ENCODE data around the gene ALG11. TPM values are rescaled to one million over a fixed set of nuclear protein-coding genes. Genes with fewer than 3 reads are reported as not detected.

ALG11 gene
- total RNA-seq, 1 experiment from 2014 or later: 7.3 TPM

DNA sequence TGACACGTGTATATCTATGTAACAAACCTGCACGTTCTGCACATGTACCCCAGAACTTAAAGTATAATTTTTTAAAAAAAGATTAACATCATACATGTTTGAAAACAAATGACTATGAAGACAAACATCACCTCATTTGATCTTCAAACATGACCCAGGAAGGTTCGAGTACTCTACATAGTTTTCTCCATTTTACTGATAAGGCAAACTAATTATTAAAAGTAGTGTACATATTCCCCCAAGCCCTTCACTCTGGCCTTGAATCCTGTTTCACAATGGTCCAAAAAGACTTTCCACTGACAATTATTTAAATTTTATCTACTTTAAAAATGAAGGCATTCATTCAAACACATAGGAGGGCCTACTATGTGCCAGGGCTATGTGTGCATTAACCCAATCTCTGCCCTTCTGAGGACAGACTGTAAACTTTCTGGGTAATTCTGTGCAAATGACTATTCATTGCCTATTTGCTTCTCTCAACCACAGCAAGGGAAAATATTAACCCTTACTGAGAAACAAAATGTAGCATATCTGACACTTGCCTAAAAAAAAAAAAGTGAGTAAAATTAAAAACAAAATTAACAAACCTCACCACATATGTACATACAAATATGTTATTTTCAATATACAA is 23.1 kb upstream of the ALG11 start:
- H3K4me3 ChIP-seq (ENCODE audit: low read length): no peak overlapping the region
- H3K4me1 ChIP-seq (ENCODE audit: insufficient read depth, low read length): no peaks in the 10 kb centered on the region
- no peaks in the 10 kb centered on the region for H3K27me3 ChIP-seq (ENCODE audit: low read length)
- no TSS peak for BruUV-seq (replicated peaks)
- no peaks in the 10 kb centered on the region for H4K20me1 ChIP-seq (ENCODE audit: low read length)
- H3K9me2 ChIP-seq (replicated peaks; ENCODE audit: low read length): no peaks in the 10 kb centered on the region
- no peak overlapping the region for H2AFZ ChIP-seq (ENCODE audit: low read length)
- no peak for TF ChIP-seq EZH2phosphoT487 (IDR thresholded peaks at IDR 0.05; ENCODE audit: borderline replicate concordance, low read length)
- no peak for TF ChIP-seq EZH2 (IDR thresholded peaks at IDR 0.05; ENCODE audit: low read length, unreplicated experiment)
- TF ChIP-seq, protein P1, sequence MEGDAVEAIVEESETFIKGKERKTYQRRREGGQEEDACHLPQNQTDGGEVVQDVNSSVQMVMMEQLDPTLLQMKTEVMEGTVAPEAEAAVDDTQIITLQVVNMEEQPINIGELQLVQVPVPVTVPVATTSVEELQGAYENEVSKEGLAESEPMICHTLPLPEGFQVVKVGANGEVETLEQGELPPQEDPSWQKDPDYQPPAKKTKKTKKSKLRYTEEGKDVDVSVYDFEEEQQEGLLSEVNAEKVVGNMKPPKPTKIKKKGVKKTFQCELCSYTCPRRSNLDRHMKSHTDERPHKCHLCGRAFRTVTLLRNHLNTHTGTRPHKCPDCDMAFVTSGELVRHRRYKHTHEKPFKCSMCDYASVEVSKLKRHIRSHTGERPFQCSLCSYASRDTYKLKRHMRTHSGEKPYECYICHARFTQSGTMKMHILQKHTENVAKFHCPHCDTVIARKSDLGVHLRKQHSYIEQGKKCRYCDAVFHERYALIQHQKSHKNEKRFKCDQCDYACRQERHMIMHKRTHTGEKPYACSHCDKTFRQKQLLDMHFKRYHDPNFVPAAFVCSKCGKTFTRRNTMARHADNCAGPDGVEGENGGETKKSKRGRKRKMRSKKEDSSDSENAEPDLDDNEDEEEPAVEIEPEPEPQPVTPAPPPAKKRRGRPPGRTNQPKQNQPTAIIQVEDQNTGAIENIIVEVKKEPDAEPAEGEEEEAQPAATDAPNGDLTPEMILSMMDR (conservative IDR thresholded peaks at IDR 0.05; ENCODE audit: low read depth, low read length): no peak
- no peak overlapping the region for H3K4me2 ChIP-seq (ENCODE audit: low read length)
- DNase-seq (no peak), ATAC-seq (no peak)
- no peaks in the 10 kb centered on the region for H3K9me3 ChIP-seq (ENCODE audit: low read length)
- H3K36me3 ChIP-seq (ENCODE audit: low read depth, low read length): no peaks in the 10 kb centered on the region
- CTCF ChIA-PET: no interaction called here
- no peaks in the 10 kb centered on the region for H3F3A ChIP-seq (ENCODE audit: low read length, unreplicated experiment)
- H3K9ac ChIP-seq (ENCODE audit: low read length): no peak overlapping the region
- H3K27ac ChIP-seq (ENCODE audit: low read length): no peak overlapping the region
- no peaks in the 10 kb centered on the region for H3K79me2 ChIP-seq (ENCODE audit: low read length)
- POLR2A ChIA-PET (ENCODE audit: unreplicated experiment): no interaction called here
- intact Hi-C loops (cut with micrococcal nuclease): no loop called here

DNA sequence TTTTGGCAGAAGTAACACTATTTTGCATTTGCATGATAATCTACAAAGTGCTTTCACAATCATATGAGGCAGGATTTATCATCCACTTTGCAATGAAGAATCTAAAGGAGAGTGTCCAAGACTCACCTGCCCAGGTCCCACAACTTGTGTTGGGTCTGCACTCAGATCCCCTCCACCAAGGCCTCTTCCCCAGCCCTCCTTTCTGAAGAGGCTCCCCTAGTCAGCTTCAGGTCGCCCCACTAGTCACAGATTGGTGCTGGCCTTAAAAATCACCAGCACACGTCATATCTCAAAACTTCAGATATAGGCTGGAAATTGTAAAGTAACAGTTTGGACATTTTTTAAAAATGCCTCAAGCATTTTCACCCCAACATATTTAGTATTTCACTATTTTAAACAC is 18.5 kb upstream of the ALG11 start:
- DNase-seq (no peak), ATAC-seq (no peak)
- no peaks in the 10 kb centered on the region for H3K79me2 ChIP-seq (ENCODE audit: low read length)
- H3K4me1 ChIP-seq (ENCODE audit: insufficient read depth, low read length): peaks cover 4% of the 10 kb centered on the region
- H3K36me3 ChIP-seq (ENCODE audit: low read depth, low read length): no peaks in the 10 kb centered on the region
- no peaks in the 10 kb centered on the region for H3K27me3 ChIP-seq (ENCODE audit: low read length)
- H3K9me2 ChIP-seq (replicated peaks; ENCODE audit: low read length): no peaks in the 10 kb centered on the region
- H3K4me3 ChIP-seq (ENCODE audit: low read length): no peak overlapping the region
- ChIA-PET CTCF (no interaction called here), POLR2A (ENCODE audit: unreplicated experiment) (no interaction called here)
- H2AFZ ChIP-seq (ENCODE audit: low read length): no peak overlapping the region
- no peaks in the 10 kb centered on the region for H4K20me1 ChIP-seq (ENCODE audit: low read length)
- H3K27ac ChIP-seq (ENCODE audit: low read length): no peak overlapping the region
- H3K4me2 ChIP-seq (ENCODE audit: low read length): no peak overlapping the region
- H3K9ac ChIP-seq (ENCODE audit: low read length): no peak overlapping the region
- H3F3A ChIP-seq (ENCODE audit: low read length, unreplicated experiment): no peaks in the 10 kb centered on the region
- H3K9me3 ChIP-seq (ENCODE audit: low read length): no peaks in the 10 kb centered on the region
- TF ChIP-seq EZH2 (IDR thresholded peaks at IDR 0.05; ENCODE audit: low read length, unreplicated experiment) (no peak), EZH2phosphoT487 (IDR thresholded peaks at IDR 0.05; ENCODE audit: borderline replicate concordance, low read length) (no peak)
- TF ChIP-seq, protein P1 (conservative IDR thresholded peaks at IDR 0.05; ENCODE audit: low read depth, low read length): no peak
- intact Hi-C loops (cut with micrococcal nuclease): no loop called here
- BruUV-seq (replicated peaks): no TSS peak

DNA sequence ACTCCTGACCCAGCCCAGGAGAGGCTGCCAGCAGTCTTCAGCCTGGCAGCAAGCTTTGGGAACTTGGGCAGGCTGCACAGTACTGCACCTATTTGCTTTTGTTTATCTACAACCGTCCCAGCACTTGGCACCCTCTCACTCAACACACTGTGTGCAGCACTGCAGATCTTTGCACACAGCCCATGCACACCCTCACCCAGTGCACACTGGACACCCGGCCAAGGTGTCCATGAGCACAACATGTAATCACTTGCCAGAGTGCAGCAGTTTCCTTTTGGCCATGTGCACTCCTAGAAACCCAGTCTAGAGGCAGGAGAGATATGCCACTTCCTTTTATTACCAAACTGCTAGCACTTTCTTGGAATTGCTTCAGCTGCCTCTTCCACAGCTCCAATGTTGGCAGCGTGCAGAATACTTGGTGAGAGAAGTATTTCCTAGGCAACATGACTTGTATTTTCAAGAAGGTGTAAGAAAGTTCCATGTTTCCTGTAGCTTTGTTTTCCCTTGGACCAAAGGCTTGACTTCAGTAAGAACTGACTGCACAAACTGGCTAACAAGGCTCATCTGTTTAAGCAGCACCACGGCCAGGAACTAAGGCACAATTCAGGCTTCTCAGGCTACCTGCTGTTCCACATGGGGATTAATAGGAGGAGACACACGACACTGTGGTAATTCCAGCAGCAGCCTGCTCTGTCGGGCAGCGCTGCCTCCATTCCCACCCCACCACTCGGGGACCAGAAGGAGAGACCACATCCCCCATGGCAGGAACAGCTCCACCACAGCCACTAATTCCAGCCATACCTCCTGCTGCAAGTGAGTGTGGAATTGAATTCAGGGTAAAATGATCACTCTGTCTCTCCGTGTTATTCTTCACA is 16.3 kb upstream of the ALG11 start:
- H2AFZ ChIP-seq (ENCODE audit: low read length): no peak overlapping the region
- H3K27me3 ChIP-seq (ENCODE audit: low read length): no peaks in the 10 kb centered on the region
- no peak overlapping the region for H3K9ac ChIP-seq (ENCODE audit: low read length)
- H3K27ac ChIP-seq (ENCODE audit: low read length): no peak overlapping the region
- no peaks in the 10 kb centered on the region for H3K9me2 ChIP-seq (replicated peaks; ENCODE audit: low read length)
- no peak for DNase-seq
- no TSS peak for BruUV-seq (replicated peaks)
- H3K4me2 ChIP-seq (ENCODE audit: low read length): no peak overlapping the region
- no peak for ATAC-seq
- intact Hi-C loops (cut with micrococcal nuclease): no loop called here
- H4K20me1 ChIP-seq (ENCODE audit: low read length): no peaks in the 10 kb centered on the region
- ChIA-PET CTCF (no interaction called here), POLR2A (ENCODE audit: unreplicated experiment) (no interaction called here)
- H3K4me1 ChIP-seq (ENCODE audit: insufficient read depth, low read length): peaks cover 16% of the 10 kb centered on the region
- H3K4me3 ChIP-seq (ENCODE audit: low read length): no peak overlapping the region
- no peaks in the 10 kb centered on the region for H3K79me2 ChIP-seq (ENCODE audit: low read length)
- H3F3A ChIP-seq (ENCODE audit: low read length, unreplicated experiment): no peaks in the 10 kb centered on the region
- no peaks in the 10 kb centered on the region for H3K36me3 ChIP-seq (ENCODE audit: low read depth, low read length)
- H3K9me3 ChIP-seq (ENCODE audit: low read length): no peaks in the 10 kb centered on the region
- no peak for TF ChIP-seq EZH2phosphoT487 (IDR thresholded peaks at IDR 0.05; ENCODE audit: borderline replicate concordance, low read length)
- TF ChIP-seq, protein P1 (conservative IDR thresholded peaks at IDR 0.05; ENCODE audit: low read depth, low read length): no peak
- TF ChIP-seq EZH2 (IDR thresholded peaks at IDR 0.05; ENCODE audit: low read length, unreplicated experiment): no peak

Data from PC-3 (cell line).